NCI-H1930 (cell line): ENCODE data around the gene AGRN.
"Not testable (repeated sequence)": the region's sequence is repeated elsewhere in the genome, so short reads cannot be mapped to it uniquely, and the experiment has no call there.

ENCODE experiments used
- DNase-seq, 2 experiments: peaks; one replicate each; lab custom pipeline; 2025; lab: John Stamatoyannopoulos, UW

The AGRN gene

GRCh38 chr1:1092149-1092855 is 72.4 kb downstream of the AGRN start:
- no peak for DNase-seq

- DNase-seq: no peak
These were observed 73.1 kb downstream of the AGRN start for GRCh38 chr1:1092894-1093609.

- DNase-seq: no peak
These were observed 73.7 kb downstream of the AGRN start for GRCh38 chr1:1093610-1093943.

GRCh38 chr1:1094981-1095380 is 75.1 kb downstream of the AGRN start:
- DNase-seq: no peak

- not testable (repeated sequence) for DNase-seq
These were observed 76.2 kb downstream of the AGRN start for GRCh38 chr1:1096136-1096535.

- no peak for DNase-seq
These were observed 78.9 kb downstream of the AGRN start for GRCh38 chr1:1098681-1099421.

GRCh38 chr1:1099506-1100183 is 79.7 kb downstream of the AGRN start:
- DNase-seq: no peak

GRCh38 chr1:1100296-1100695 is 80.4 kb downstream of the AGRN start:
- no peak for DNase-seq

- no peak for DNase-seq
These were observed 81.6 kb downstream of the AGRN start for GRCh38 chr1:1101503-1101902.

GRCh38 chr1:1104152-1104551 is 84.2 kb downstream of the AGRN start:
- not testable (repeated sequence) for DNase-seq
